Central memory CD8-positive, alpha-beta T cell (primary cell): Measurements from ENCODE around the gene MLANA.

Source experiments
- ATAC-seq: fragments of 150-1000 bp; cut with Tn5 transposase; replicated peaks from 2 replicates; pipeline ENCODE4 v1.10.0; 2022; ENCODE audit warnings: mild to moderate bottlenecking, moderate FRiP score, moderate number of reproducible peaks; ENCODE audit not compliant: poor library complexity, severe bottlenecking; ENCODE audit errors: extremely low read depth
- DNase-seq, 2 donors: peaks; one replicate each; pipeline ENCODE4 v3.0.0; 2021; ENCODE audit warnings: low spot score in 2 of 2
- H3K27ac Mint-ChIP-seq: one replicate; pipeline ENCODE4 v1.8.0; 2022; ENCODE audit warnings: low read depth, mild to moderate bottlenecking, moderate library complexity, mixed read lengths
- H3K27me3 Mint-ChIP-seq: one replicate; pipeline ENCODE4 v1.8.0; 2022; ENCODE audit warnings: mixed read lengths
- H3K36me3 Mint-ChIP-seq: one replicate; pipeline ENCODE4 v1.8.0; 2022; ENCODE audit warnings: mild to moderate bottlenecking, moderate library complexity, mixed read lengths; ENCODE audit not compliant: insufficient read depth
- H3K4me1 Mint-ChIP-seq: one replicate; pipeline ENCODE4 v1.8.0; 2022; ENCODE audit warnings: mixed read lengths
- H3K4me3 Mint-ChIP-seq: one replicate; pipeline ENCODE4 v1.8.0; 2022; ENCODE audit warnings: mild to moderate bottlenecking, moderate library complexity, mixed read lengths
- H3K9me3 Mint-ChIP-seq: one replicate; pipeline ENCODE4 v1.8.0; 2022; ENCODE audit warnings: mixed read lengths

MLANA gene

GRCh38 chr9:5854063-5854790 lies 36.5 kb upstream of the MLANA start:
- Mint-ChIP-seq H3K27ac (peak overlapping the region; percentile 89), H3K9me3 (no peaks in the 10 kb centered on the region), H3K4me1 (peaks cover 30% of the 10 kb centered on the region), H3K36me3 (no peaks in the 10 kb centered on the region), H3K27me3 (no peaks in the 10 kb centered on the region), H3K4me3 (no peak overlapping the region)
- DNase-seq: no peak
- no peak for ATAC-seq

DNA sequence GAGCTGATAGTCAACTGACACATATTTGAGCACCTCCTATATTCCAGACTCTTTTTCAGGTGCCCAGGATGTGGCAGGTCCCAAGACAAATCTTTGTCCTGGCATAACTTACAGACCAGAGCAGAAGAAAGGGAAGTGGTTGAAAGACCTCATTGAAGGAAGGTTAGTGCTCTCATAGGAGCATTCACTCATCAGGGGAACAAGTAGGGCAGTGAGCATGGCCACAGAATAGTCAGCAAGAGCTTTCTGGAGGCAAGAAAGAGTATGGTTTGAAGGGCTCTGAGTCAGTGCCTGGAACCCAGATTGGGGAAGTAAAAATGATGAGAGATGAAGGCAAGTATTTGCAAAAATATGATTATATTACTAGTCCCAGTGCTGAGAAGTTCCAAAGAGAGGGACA lies 32.8 kb upstream of the MLANA start:
- H3K4me1 Mint-ChIP-seq: peaks cover 13% of the 10 kb centered on the region
- H3K4me3 Mint-ChIP-seq: no peak overlapping the region
- H3K9me3 Mint-ChIP-seq: no peaks in the 10 kb centered on the region
- peaks cover 4% of the 10 kb centered on the region for H3K36me3 Mint-ChIP-seq
- H3K27ac Mint-ChIP-seq: no peak overlapping the region
- H3K27me3 Mint-ChIP-seq: no peaks in the 10 kb centered on the region
- ATAC-seq: no peak
- DNase-seq: no peak

- Mint-ChIP-seq H3K36me3 (peaks cover 4% of the 10 kb centered on the region), H3K27me3 (no peaks in the 10 kb centered on the region), H3K4me3 (no peak overlapping the region)
Observed at GRCh38 chr9:5858833-5859232, 31.9 kb upstream of the MLANA start.

GRCh38 chr9:5863092-5863746 lies 27.5 kb upstream of the MLANA start:
- Mint-ChIP-seq H3K27me3 (no peaks in the 10 kb centered on the region), H3K4me3 (no peak overlapping the region), H3K4me1 (no peaks in the 10 kb centered on the region), H3K9me3 (no peaks in the 10 kb centered on the region), H3K27ac (no peak overlapping the region), H3K36me3 (peaks cover 6% of the 10 kb centered on the region)
- ATAC-seq (no peak), DNase-seq (no peak)

More at GRCh38 chr9:5858833-5859232, 31.9 kb upstream of the MLANA start:
- H3K4me1 Mint-ChIP-seq: peaks cover 3% of the 10 kb centered on the region
- no peak overlapping the region for H3K27ac Mint-ChIP-seq
- ATAC-seq: no peak
- H3K9me3 Mint-ChIP-seq: no peaks in the 10 kb centered on the region
- DNase-seq: no peak

DNA sequence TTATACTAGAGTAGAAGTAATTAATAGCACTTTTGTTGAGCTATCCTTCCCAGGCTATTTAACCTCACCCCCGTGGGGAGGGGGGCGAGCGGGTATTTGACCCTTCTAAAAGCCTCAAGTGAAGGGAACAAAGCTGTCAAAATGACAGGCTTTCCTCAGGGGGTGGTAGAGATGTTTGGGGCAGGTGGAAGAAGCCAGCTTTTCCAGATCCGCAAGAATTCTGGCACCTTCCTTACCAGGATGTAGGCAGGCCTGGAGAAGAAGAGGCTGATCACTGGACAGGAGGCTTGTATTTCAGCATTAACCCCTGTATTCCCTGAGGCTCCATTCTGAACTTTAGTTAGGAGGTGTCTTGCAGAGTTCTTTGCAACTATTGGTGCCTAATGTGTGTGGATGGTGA lies 26.2 kb upstream of the MLANA start:
- H3K4me1 Mint-ChIP-seq: no peaks in the 10 kb centered on the region

GRCh38 chr9:5866272-5866671 lies 24.4 kb upstream of the MLANA start:
- H3K27ac Mint-ChIP-seq: no peak overlapping the region
- no peaks in the 10 kb centered on the region for H3K27me3 Mint-ChIP-seq
- no peaks in the 10 kb centered on the region for H3K4me1 Mint-ChIP-seq
- peaks cover 2% of the 10 kb centered on the region for H3K36me3 Mint-ChIP-seq
- no peaks in the 10 kb centered on the region for H3K9me3 Mint-ChIP-seq
- DNase-seq (no peak), ATAC-seq (no peak)
- no peak overlapping the region for H3K4me3 Mint-ChIP-seq

More for the DNA sequence above, 26.2 kb upstream of the MLANA start:
- peaks cover 6% of the 10 kb centered on the region for H3K36me3 Mint-ChIP-seq
- H3K9me3 Mint-ChIP-seq: no peaks in the 10 kb centered on the region
- no peak overlapping the region for H3K27ac Mint-ChIP-seq
- H3K4me3 Mint-ChIP-seq: no peak overlapping the region
- ATAC-seq: no peak
- no peaks in the 10 kb centered on the region for H3K27me3 Mint-ChIP-seq
- DNase-seq: no peak

- DNase-seq: no peak
- Mint-ChIP-seq H3K27ac (no peak overlapping the region), H3K36me3 (peaks cover 2% of the 10 kb centered on the region), H3K4me1 (no peaks in the 10 kb centered on the region), H3K27me3 (no peaks in the 10 kb centered on the region), H3K4me3 (no peak overlapping the region), H3K9me3 (no peaks in the 10 kb centered on the region)
- no peak for ATAC-seq
Observed at GRCh38 chr9:5866685-5867084, 24.0 kb upstream of the MLANA start.

- Mint-ChIP-seq H3K27ac (no peak overlapping the region), H3K9me3 (no peaks in the 10 kb centered on the region), H3K4me3 (no peak overlapping the region), H3K36me3 (peaks cover 4% of the 10 kb centered on the region), H3K4me1 (no peaks in the 10 kb centered on the region), H3K27me3 (no peaks in the 10 kb centered on the region)
- no peak for DNase-seq
- ATAC-seq: no peak
Observed at GRCh38 chr9:5868235-5868634, 22.5 kb upstream of the MLANA start.

GRCh38 chr9:5869315-5870019 lies 21.2 kb upstream of the MLANA start:
- no peak overlapping the region for H3K27ac Mint-ChIP-seq
- ATAC-seq: no peak
- H3K27me3 Mint-ChIP-seq: no peaks in the 10 kb centered on the region

GRCh38 chr9:5870020-5870339 lies 20.7 kb upstream of the MLANA start:
- DNase-seq (no peak), ATAC-seq (no peak)
- no peaks in the 10 kb centered on the region for H3K9me3 Mint-ChIP-seq
- no peaks in the 10 kb centered on the region for H3K27me3 Mint-ChIP-seq
- peaks cover 4% of the 10 kb centered on the region for H3K36me3 Mint-ChIP-seq
- no peak overlapping the region for H3K27ac Mint-ChIP-seq
- H3K4me3 Mint-ChIP-seq: no peak overlapping the region
- H3K4me1 Mint-ChIP-seq: peaks cover 2% of the 10 kb centered on the region

More at GRCh38 chr9:5869315-5870019, 21.2 kb upstream of the MLANA start:
- Mint-ChIP-seq H3K9me3 (no peaks in the 10 kb centered on the region), H3K4me3 (no peak overlapping the region), H3K4me1 (no peaks in the 10 kb centered on the region), H3K36me3 (peaks cover 4% of the 10 kb centered on the region)
- no peak for DNase-seq

DNA sequence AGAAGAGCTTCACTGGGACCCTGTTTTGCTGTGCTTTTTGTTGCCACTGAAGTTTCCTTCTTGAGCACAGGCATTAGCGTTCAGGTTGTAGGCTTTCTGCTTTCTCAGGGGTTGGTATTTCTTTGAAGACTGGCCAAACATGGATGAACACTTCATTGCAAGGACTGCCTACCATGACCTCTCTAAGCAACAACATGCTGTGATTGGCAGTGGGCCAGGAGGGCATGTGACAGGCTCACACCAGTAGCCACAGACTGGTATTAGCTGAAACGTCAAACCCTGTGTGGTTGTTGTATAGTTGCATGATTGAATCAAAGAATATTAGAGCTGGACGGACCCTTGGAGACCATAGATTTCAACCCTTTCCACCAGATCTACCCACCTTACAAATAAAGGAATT lies 20.0 kb upstream of the MLANA start:
- H3K36me3 Mint-ChIP-seq: peaks cover 4% of the 10 kb centered on the region

GRCh38 chr9:5871785-5872184 lies 18.9 kb upstream of the MLANA start:
- H3K4me1 Mint-ChIP-seq: peaks cover 6% of the 10 kb centered on the region
- ATAC-seq: no peak
- H3K27me3 Mint-ChIP-seq: no peaks in the 10 kb centered on the region
- H3K9me3 Mint-ChIP-seq: no peaks in the 10 kb centered on the region
- DNase-seq: no peak
- H3K4me3 Mint-ChIP-seq: no peak overlapping the region
- peak overlapping the region; percentile 53 for H3K27ac Mint-ChIP-seq
- H3K36me3 Mint-ChIP-seq: peaks cover 4% of the 10 kb centered on the region

More for the DNA sequence above, 20.0 kb upstream of the MLANA start:
- Mint-ChIP-seq H3K4me1 (peaks cover 6% of the 10 kb centered on the region), H3K4me3 (no peak overlapping the region), H3K27ac (no peak overlapping the region), H3K27me3 (no peaks in the 10 kb centered on the region), H3K9me3 (no peaks in the 10 kb centered on the region)
- DNase-seq (no peak), ATAC-seq (no peak)

DNA sequence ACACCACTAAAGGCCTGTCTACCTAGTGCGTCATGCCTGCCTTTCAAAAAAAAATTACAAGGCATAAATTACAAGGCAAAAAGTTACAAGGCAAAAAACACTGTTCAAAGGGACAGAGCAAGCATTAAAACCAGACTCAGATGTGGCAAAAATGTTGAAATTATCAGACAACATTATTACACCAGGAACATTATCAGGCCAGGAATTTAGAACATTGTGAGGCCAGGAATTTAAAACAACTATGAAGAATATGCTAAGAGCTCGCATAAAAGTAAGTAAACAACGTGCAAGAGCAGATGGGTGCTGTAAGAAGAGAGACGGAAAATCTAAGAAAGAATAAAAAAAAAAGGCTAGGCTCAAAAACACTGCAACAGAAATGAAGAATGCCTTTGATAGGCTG lies 18.2 kb upstream of the MLANA start:
- Mint-ChIP-seq H3K36me3 (peaks cover 4% of the 10 kb centered on the region), H3K4me1 (peaks cover 6% of the 10 kb centered on the region), H3K9me3 (no peaks in the 10 kb centered on the region), H3K27me3 (no peaks in the 10 kb centered on the region), H3K27ac (peak overlapping the region; percentile 44), H3K4me3 (no peak overlapping the region)
- ATAC-seq: no peak
- no peak for DNase-seq
